Measurements from ENCODE around the gene TAGLN2.
A peak's percentile ranks its signal among the peaks of the same experiment; 100 is the strongest.

The TAGLN2 gene

GRCh38 chr1:159936273-159936904, 11.1 kb upstream of the TAGLN2 start:
- in situ Hi-C loops (cut with MboI; ENCODE audit: low pct_unique_long_range_greater_than_20kb, low sequenced_read_pairs, unreplicated experiment): loop anchor here (5.0 kb wide), 1 partner anchor 71 kb away; no protein-coding TSS in a partner anchor
- DNase-seq (ENCODE audit: low spot score): peak; percentile 86
- TF ChIP-seq, protein P1, sequence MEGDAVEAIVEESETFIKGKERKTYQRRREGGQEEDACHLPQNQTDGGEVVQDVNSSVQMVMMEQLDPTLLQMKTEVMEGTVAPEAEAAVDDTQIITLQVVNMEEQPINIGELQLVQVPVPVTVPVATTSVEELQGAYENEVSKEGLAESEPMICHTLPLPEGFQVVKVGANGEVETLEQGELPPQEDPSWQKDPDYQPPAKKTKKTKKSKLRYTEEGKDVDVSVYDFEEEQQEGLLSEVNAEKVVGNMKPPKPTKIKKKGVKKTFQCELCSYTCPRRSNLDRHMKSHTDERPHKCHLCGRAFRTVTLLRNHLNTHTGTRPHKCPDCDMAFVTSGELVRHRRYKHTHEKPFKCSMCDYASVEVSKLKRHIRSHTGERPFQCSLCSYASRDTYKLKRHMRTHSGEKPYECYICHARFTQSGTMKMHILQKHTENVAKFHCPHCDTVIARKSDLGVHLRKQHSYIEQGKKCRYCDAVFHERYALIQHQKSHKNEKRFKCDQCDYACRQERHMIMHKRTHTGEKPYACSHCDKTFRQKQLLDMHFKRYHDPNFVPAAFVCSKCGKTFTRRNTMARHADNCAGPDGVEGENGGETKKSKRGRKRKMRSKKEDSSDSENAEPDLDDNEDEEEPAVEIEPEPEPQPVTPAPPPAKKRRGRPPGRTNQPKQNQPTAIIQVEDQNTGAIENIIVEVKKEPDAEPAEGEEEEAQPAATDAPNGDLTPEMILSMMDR (IDR thresholded peaks at IDR 0.05; ENCODE audit: extremely low read depth, insufficient read depth, missing control alignments): peak; percentile 99

- DNase-seq (ENCODE audit: low spot score): no peak
- TF ChIP-seq, protein P1 (IDR thresholded peaks at IDR 0.05; ENCODE audit: extremely low read depth, insufficient read depth, missing control alignments): no peak
- in situ Hi-C loops (cut with MboI; ENCODE audit: low pct_unique_long_range_greater_than_20kb, low sequenced_read_pairs, unreplicated experiment): loop anchor here (5.0 kb wide), 1 partner anchor 72 kb away; no protein-coding TSS in a partner anchor
Measured at GRCh38 chr1:159935719-159936272, 10.5 kb upstream of the TAGLN2 start.

DNA sequence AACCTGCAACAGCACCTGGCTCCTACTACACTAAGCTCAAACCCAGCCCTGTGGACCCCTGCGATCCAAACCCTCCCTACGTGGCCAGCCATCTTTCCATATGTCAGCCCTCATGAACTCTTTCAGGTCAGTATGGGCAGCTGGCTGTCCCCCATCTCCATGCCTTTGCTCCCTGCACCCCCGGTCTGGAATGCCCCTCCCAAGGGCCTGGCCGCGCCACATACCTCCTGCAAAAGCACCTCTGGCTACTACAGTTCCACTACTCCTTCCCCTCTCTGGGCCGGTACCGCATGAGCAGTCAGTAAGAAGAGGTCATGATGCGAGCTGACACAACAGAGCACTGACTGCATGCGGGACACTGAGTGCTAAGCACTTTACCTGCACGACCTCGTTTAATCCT, 10.0 kb upstream of the TAGLN2 start:
- TF ChIP-seq, protein P1 (IDR thresholded peaks at IDR 0.05; ENCODE audit: extremely low read depth, insufficient read depth, missing control alignments): no peak
- no peak for DNase-seq (ENCODE audit: low spot score)
- in situ Hi-C loops (cut with MboI; ENCODE audit: low pct_unique_long_range_greater_than_20kb, low sequenced_read_pairs, unreplicated experiment): loop anchor here (5.0 kb wide), 1 partner anchor 72 kb away; no protein-coding TSS in a partner anchor

DNA sequence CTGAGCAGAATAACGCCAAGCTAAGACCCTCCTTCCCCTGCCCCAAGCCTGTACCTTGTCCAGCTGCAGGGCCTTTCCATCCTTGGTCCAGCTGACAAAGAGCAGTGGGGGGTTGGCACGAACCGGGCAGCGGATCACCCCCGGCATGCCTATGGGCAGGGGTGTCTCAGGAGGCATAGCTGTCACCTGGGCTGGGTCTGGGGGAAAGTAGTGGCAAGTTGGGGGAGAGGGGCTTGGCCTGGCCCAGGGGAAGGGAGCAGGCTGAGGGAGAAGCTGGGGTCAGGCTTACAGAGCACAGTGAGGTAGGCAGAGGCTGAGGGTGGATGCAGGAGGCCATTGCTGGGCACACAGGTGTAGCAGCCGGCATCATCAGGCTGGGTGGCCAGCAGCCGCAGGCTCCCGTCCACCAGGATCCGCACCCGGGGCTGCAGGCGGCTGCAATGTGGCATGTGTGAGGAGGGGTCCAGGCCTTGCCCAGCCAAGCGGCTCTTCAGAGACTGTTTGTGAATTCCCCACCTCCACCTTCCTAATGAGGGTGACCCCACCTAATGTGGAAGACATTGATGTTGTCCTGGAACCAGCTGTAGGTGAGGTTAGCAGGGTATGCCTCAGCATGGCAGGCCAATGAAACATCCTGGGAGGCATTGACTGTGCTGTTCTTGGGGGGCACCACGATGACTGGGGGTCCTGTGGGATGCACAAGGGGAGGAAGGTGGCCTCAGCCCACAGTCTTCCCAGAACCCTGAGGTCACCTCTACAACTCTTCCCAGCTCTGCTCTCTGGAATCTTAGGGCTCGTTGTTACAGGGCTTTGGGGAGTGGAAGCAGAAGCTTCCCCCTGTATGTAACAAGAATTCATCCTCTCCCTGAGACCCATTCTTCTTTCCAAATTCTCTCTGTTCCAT, 9.1 kb upstream of the TAGLN2 start:
- in situ Hi-C loops (cut with MboI; ENCODE audit: low pct_unique_long_range_greater_than_20kb, low sequenced_read_pairs, unreplicated experiment): loop anchor here (5.0 kb wide), 1 partner anchor 73 kb away; no protein-coding TSS in a partner anchor

DNA sequence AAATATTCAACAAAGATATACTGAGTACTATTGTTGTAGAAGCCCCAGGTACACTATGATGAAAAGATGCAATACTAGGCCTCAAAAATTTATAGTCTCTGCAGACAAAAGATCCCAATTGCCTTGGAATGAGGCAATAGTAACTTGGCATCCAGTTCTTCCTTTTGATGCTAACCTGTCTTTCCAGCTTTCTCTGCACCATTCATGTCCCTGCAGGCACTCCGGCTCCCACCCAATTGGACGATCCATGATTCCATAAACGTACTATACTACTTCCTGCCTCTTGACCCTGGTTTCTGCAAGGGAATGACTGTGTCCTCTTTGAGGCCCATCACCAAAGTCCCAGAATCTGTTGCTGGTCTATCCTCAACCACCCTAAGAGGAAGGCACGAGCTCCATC, 8.0 kb upstream of the TAGLN2 start:
- no peak for DNase-seq (ENCODE audit: low spot score)
- TF ChIP-seq, protein P1 (IDR thresholded peaks at IDR 0.05; ENCODE audit: extremely low read depth, insufficient read depth, missing control alignments): no peak
- in situ Hi-C loops (cut with MboI; ENCODE audit: low pct_unique_long_range_greater_than_20kb, low sequenced_read_pairs, unreplicated experiment): no loop called here

More for the DNA sequence above, 9.1 kb upstream of the TAGLN2 start:
- TF ChIP-seq, protein P1 (IDR thresholded peaks at IDR 0.05; ENCODE audit: extremely low read depth, insufficient read depth, missing control alignments): no peak
- DNase-seq (ENCODE audit: low spot score): no peak

All from GM13977 (cell line).